ENCODE measurements around the gene PDZD7.

PDZD7 gene

GRCh38 chr10:101063050-101063525 lies 32.2 kb upstream of the PDZD7 start:
- TF ChIP-seq CTCF (IDR thresholded peaks at IDR 0.05; ENCODE audit: unreplicated experiment in 3 of 3): no peak
- H3K4me1 Mint-ChIP-seq: peaks cover 56% of the 10 kb centered on the region
- H3K4me3 Mint-ChIP-seq: peak overlapping the region; percentile 81 to 93 (median 93)
- no peaks in the 10 kb centered on the region for H3K9me3 Mint-ChIP-seq
- no peaks in the 10 kb centered on the region for H3K36me3 Mint-ChIP-seq (ENCODE audit: low read depth)
- peak overlapping the region in 1 of 3 experiments; percentile 75 for H3K27ac Mint-ChIP-seq
- H3K27me3 Mint-ChIP-seq (ENCODE audit: low read depth): peaks cover 43% of the 10 kb centered on the region

DNA sequence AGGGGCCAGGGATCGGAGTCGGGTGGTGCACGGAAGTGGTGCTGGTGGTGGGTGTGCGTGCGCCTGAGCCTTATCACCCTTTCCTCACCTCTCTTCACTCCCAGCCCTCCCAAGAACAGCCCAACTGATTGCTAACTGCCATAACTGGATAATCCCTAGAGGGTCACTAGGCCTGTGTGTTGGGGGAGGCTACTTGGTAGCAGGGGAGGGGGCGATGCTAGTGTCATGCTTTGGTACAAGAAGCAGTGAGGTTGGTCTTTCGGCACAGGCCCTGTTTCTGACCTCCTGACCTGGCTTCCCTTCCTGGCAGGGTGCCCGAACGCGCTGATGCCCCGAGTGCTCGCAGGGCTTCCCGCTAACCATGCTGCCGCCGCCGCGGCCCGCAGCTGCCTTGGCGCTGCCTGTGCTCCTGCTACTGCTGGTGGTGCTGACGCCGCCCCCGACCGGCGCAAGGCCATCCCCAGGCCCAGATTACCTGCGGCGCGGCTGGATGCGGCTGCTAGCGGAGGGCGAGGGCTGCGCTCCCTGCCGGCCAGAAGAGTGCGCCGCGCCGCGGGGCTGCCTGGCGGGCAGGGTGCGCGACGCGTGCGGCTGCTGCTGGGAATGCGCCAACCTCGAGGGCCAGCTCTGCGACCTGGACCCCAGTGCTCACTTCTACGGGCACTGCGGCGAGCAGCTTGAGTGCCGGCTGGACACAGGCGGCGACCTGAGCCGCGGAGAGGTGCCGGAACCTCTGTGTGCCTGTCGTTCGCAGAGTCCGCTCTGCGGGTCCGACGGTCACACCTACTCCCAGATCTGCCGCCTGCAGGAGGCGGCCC lies 31.5 kb upstream of the PDZD7 start:
- H3K36me3 Mint-ChIP-seq (ENCODE audit: low read depth): no peaks in the 10 kb centered on the region
- peaks cover 51% of the 10 kb centered on the region for H3K4me1 Mint-ChIP-seq
- H3K9me3 Mint-ChIP-seq: no peaks in the 10 kb centered on the region
- TF ChIP-seq CTCF (IDR thresholded peaks at IDR 0.05; ENCODE audit: unreplicated experiment in 3 of 3): peak; percentile 60 to 68 (median 63)
- H3K4me3 Mint-ChIP-seq: peak overlapping the region; percentile 93 to 94 (median 94)
- H3K27me3 Mint-ChIP-seq (ENCODE audit: low read depth): peaks cover 39% of the 10 kb centered on the region
- H3K27ac Mint-ChIP-seq: peak overlapping the region; percentile 97 to 98 (median 97)

- TF ChIP-seq CTCF (IDR thresholded peaks at IDR 0.05; ENCODE audit: unreplicated experiment in 3 of 3): no peak
- peaks cover 51% of the 10 kb centered on the region for H3K4me1 Mint-ChIP-seq
These were observed 30.8 kb upstream of the PDZD7 start, which contains the start of gene KAZALD1 for GRCh38 chr10:101061624-101062231. Gene KAZALD1, plus strand, starts transcription at chr10:101061989. Its CDS starts 604 bp downstream, at chr10:101062593.

DNA sequence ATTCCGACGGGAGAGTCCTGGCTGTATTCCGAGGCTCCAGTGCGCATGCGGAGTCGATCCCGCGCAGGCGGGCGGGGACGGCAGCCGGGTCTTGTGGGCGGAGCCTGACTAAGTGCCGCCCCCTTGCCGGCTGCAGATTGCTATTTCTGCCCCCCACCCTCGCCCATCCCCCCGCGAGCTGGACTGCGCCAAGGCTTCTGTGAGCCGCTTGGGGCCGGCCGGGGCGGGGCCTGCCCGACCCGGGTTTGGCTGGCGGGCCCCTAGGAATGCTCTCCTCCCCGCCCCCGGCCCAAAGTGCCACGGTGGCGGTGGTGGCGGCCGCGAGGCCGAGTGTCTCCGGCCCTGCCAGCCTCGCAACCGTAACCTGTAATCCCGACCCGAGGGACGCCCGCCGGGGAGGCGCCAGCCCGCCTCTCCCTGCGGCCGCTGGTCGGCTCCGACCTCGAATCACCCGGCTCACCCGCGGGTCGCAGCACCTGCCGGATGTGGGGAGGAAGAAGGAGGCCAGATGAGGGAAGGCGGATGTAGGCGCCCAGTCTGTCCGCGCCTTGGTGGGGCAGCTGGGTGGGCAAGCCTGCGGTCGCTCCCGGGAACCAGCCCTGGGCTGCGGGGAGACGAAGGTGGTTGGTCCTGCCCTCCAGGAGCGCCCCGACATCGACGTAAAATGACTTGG lies 30.2 kb upstream of the PDZD7 start:
- Mint-ChIP-seq H3K36me3 (ENCODE audit: low read depth) (no peaks in the 10 kb centered on the region), H3K9me3 (no peaks in the 10 kb centered on the region), H3K4me1 (peaks cover 49% of the 10 kb centered on the region), H3K27me3 (ENCODE audit: low read depth) (peaks cover 27% of the 10 kb centered on the region), H3K4me3 (peak overlapping the region; percentile 94 to 98 (median 98)), H3K27ac (peak overlapping the region; percentile 97 to 98 (median 97))
- peak in 1 of 3 experiments; percentile 14 for TF ChIP-seq CTCF (IDR thresholded peaks at IDR 0.05; ENCODE audit: unreplicated experiment in 3 of 3)

More at GRCh38 chr10:101061624-101062231, 30.8 kb upstream of the PDZD7 start, which contains the start of gene KAZALD1:
- no peaks in the 10 kb centered on the region for H3K9me3 Mint-ChIP-seq
- peaks cover 33% of the 10 kb centered on the region for H3K27me3 Mint-ChIP-seq (ENCODE audit: low read depth)
- H3K4me3 Mint-ChIP-seq: peak within 1 kb of the TSS; percentile 94 to 98 (median 98)
- H3K36me3 Mint-ChIP-seq (ENCODE audit: low read depth): no peaks in the 10 kb centered on the region
- H3K27ac Mint-ChIP-seq: peak within 1 kb of the TSS; percentile 97 to 98 (median 97)

DNA sequence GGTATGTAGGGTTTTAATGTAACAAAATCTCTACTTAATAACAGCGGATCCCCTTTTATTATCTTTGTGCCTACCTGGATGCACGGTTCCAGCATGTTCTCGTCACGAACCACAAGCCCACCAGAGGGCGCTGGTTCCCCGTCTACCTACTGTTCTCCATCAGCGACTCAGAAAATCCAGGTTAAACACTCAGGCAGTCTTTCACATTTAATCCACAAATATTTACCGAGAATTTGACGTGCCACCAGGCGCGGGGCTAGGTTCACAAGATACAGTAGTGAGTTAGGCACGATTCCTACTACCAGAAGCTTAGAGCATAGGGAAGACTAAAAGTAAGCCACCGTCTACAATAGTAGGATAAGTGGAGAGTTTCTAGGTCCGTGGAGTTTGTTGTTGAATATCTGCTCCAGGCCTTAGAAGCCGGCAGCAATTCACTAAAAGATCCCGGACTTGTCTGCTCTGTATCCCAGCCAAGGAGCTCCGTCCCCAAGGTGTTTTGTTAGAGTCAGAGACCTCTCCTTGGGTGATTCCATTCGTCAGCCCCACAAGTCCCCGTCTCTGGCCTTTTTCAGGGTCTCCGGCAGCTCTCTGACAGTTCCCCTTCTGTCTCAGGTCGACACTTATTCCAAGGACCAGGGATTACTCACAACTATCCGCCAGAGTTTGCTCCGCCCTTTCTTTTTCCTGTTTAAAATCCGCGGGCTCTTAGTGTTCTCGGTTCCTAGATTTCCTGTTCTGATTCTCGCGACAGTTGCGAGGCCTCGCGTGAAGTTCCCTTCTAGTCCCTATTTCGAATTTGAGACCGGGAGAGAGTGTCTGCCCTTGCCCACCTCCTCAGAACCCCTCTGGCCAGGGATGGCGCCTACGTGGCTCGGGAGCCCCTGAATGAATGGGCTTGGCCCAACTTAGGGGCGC lies 29.4 kb upstream of the PDZD7 start:
- Mint-ChIP-seq H3K4me1 (peaks cover 41% of the 10 kb centered on the region), H3K27ac (peak overlapping the region; percentile 96 to 97 (median 97)), H3K9me3 (no peaks in the 10 kb centered on the region), H3K36me3 (ENCODE audit: low read depth) (no peaks in the 10 kb centered on the region), H3K27me3 (ENCODE audit: low read depth) (peaks cover 19% of the 10 kb centered on the region), H3K4me3 (peak overlapping the region; percentile 88 to 98 (median 98))
- TF ChIP-seq CTCF (IDR thresholded peaks at IDR 0.05; ENCODE audit: unreplicated experiment in 3 of 3): peak; percentile 89 to 93 (median 91)

All from nephron (organoid).